H1 (cell line): ENCODE measurements around the gene RICTOR. TPM values are rescaled to one million over a fixed set of nuclear protein-coding genes. Genes with fewer than 3 reads are reported as not detected.

Experiments used
- BCL11A ChIP-seq, 2 experiments: IDR thresholded peaks; one replicate each; pipeline ENCODE4 v1.6.1; 2011; ENCODE audit warnings: low read depth in 2 of 2, low read length in 2 of 2, mild to moderate bottlenecking in 2 of 2
- EGR1 ChIP-seq: IDR thresholded peaks from 2 replicates; pipeline ENCODE4 v1.6.1; 2011; ENCODE audit warnings: low read depth, low read length, borderline replicate concordance
- EP300 ChIP-seq, 2 experiments: IDR thresholded peaks; 1 replicate in 1 of 2; 2 replicates in 1 of 2; pipeline ENCODE4 v1.6.1; 2011 to 2012; ENCODE audit warnings: low read depth in 2 of 2, low read length in 2 of 2, mild to moderate bottlenecking in 2 of 2, borderline replicate concordance in 1 of 2, inconsistent platforms in 1 of 2, moderate library complexity in 1 of 2
- SIRT6 ChIP-seq: IDR thresholded peaks from one replicate; pipeline ENCODE4 v1.7.1; 2012; ENCODE audit warnings: low read length, inconsistent platforms
- SRF ChIP-seq: IDR thresholded peaks from 2 replicates; pipeline ENCODE4 v1.6.1; 2011; ENCODE audit warnings: mild to moderate bottlenecking, low read depth, low read length, moderate library complexity
- TEAD4 ChIP-seq: IDR thresholded peaks from 2 replicates; pipeline ENCODE4 v1.6.1; 2012; ENCODE audit warnings: low read depth, low read length, inconsistent platforms, mixed read lengths
- polyA plus RNA-seq, 7 experiments: library from polyadenylated mRNA; depleted of rRNA in 3 of 7; stranded (reverse) in 5 of 7; unstranded in 2 of 7; fragments of >200 nt in 5 of 7; fragments of 200-250 nt in 2 of 7; gene quantifications; 1 replicate in 5 of 7; 2 replicates in 1 of 7; 4 replicates in 1 of 7; pipeline versions ENCODE4 v1.2.1 to v1.2.3, GENCODE V29; 2011 to 2013; ENCODE audit warnings: missing spikeins in 2 of 7, mixed read lengths in 2 of 7
- total RNA-seq: library from RNA; stranded (reverse); fragmentation: NEBNext Ultra II Directional; extraction: Animal tissue kit (Norgen Biotek cat#: 25700); gene quantifications from 2 replicates; pipeline ENCODE4 v1.2.1, GENCODE V29; 2021

The RICTOR gene
- total and polyA plus RNA-seq, 2 of the 8 experiments (the other 6 are each of a cell fraction or from before 2014, with no cell fraction given) = 4.3 to 26.6 TPM

GRCh38 chr5:39109606-39110005 lies 35.4 kb upstream of the RICTOR start (continued):
- TF ChIP-seq SRF (no peak), EP300 (IDR thresholded peaks at IDR 0.05; ENCODE audit: borderline replicate concordance in 1 of 2, low read depth in 2 of 2, low read length in 2 of 2) (no peak), EGR1 (no peak), BCL11A (IDR thresholded peaks at IDR 0.05; ENCODE audit: low read depth in 2 of 2, low read length in 2 of 2) (no peak), SIRT6 (no peak), TEAD4 (no peak)
